Central memory CD8-positive, alpha-beta T cell (primary cell): Measurements from ENCODE around the gene INPPL1.
A peak's percentile ranks its signal among the peaks of the same experiment; 100 is the strongest.

Experiments
- ATAC-seq: fragments of 150-1000 bp; cut with Tn5 transposase; replicated peaks from 2 replicates; pipeline ENCODE4 v1.10.0; 2022; ENCODE audit warnings: mild to moderate bottlenecking, moderate FRiP score, moderate number of reproducible peaks; ENCODE audit not compliant: poor library complexity, severe bottlenecking; ENCODE audit errors: extremely low read depth
- DNase-seq, 2 donors: peaks; one replicate each; pipeline ENCODE4 v3.0.0; 2021; ENCODE audit warnings: low spot score in 2 of 2
- H3K27ac Mint-ChIP-seq: one replicate; pipeline ENCODE4 v1.8.0; 2022; ENCODE audit warnings: low read depth, mild to moderate bottlenecking, moderate library complexity, mixed read lengths
- H3K27me3 Mint-ChIP-seq: one replicate; pipeline ENCODE4 v1.8.0; 2022; ENCODE audit warnings: mixed read lengths
- H3K36me3 Mint-ChIP-seq: one replicate; pipeline ENCODE4 v1.8.0; 2022; ENCODE audit warnings: mild to moderate bottlenecking, moderate library complexity, mixed read lengths; ENCODE audit not compliant: insufficient read depth
- H3K4me1 Mint-ChIP-seq: one replicate; pipeline ENCODE4 v1.8.0; 2022; ENCODE audit warnings: mixed read lengths
- H3K4me3 Mint-ChIP-seq: one replicate; pipeline ENCODE4 v1.8.0; 2022; ENCODE audit warnings: mild to moderate bottlenecking, moderate library complexity, mixed read lengths
- H3K9me3 Mint-ChIP-seq: one replicate; pipeline ENCODE4 v1.8.0; 2022; ENCODE audit warnings: mixed read lengths

INPPL1 gene

GRCh38 chr11:72221386-72222075, 3.0 kb upstream of the INPPL1 start:
- peaks cover 25% of the 10 kb centered on the region for H3K27me3 Mint-ChIP-seq
- peaks cover 5% of the 10 kb centered on the region for H3K36me3 Mint-ChIP-seq
- H3K4me1 Mint-ChIP-seq: peaks cover 27% of the 10 kb centered on the region
- H3K9me3 Mint-ChIP-seq: no peaks in the 10 kb centered on the region
- no peak for ATAC-seq
- peak in 1 of 2 donors; percentile 0 for DNase-seq
- H3K27ac Mint-ChIP-seq: no peak overlapping the region
- no peak overlapping the region for H3K4me3 Mint-ChIP-seq

GRCh38 chr11:72222106-72222891, 2.3 kb upstream of the INPPL1 start:
- Mint-ChIP-seq H3K36me3 (peaks cover 5% of the 10 kb centered on the region), H3K4me1 (peaks cover 27% of the 10 kb centered on the region)
- no peak for ATAC-seq

GRCh38 chr11:72222907-72223614, 1.5 kb upstream of the INPPL1 start:
- no peaks in the 10 kb centered on the region for H3K9me3 Mint-ChIP-seq
- DNase-seq: peak; percentile 86 to 89
- peaks cover 5% of the 10 kb centered on the region for H3K36me3 Mint-ChIP-seq
- peak overlapping the region; percentile 86 for H3K27ac Mint-ChIP-seq
- peaks cover 27% of the 10 kb centered on the region for H3K4me1 Mint-ChIP-seq
- H3K27me3 Mint-ChIP-seq: peaks cover 9% of the 10 kb centered on the region
- ATAC-seq: peak; percentile 66
- peak overlapping the region; percentile 96 for H3K4me3 Mint-ChIP-seq

More at GRCh38 chr11:72222106-72222891, 2.3 kb upstream of the INPPL1 start:
- Mint-ChIP-seq H3K4me3 (peak overlapping the region; percentile 96), H3K27ac (peak overlapping the region; percentile 86), H3K27me3 (peaks cover 17% of the 10 kb centered on the region), H3K9me3 (no peaks in the 10 kb centered on the region)
- peak in 1 of 2 donors; percentile 8 for DNase-seq

- DNase-seq (peak in 1 of 2 donors; percentile 28), ATAC-seq (peak; percentile 41)
- peaks cover 31% of the 10 kb centered on the region for H3K4me1 Mint-ChIP-seq
- H3K27ac Mint-ChIP-seq: peak overlapping the region; percentile 92
- H3K36me3 Mint-ChIP-seq: peaks cover 8% of the 10 kb centered on the region
- peaks cover 1% of the 10 kb centered on the region for H3K27me3 Mint-ChIP-seq
- peak overlapping the region; percentile 96 for H3K4me3 Mint-ChIP-seq
- no peaks in the 10 kb centered on the region for H3K9me3 Mint-ChIP-seq
These were observed 678 bp upstream of the INPPL1 start for GRCh38 chr11:72223615-72224563.

GRCh38 chr11:72225411-72225951, 914 bp downstream of the INPPL1 start:
- peak; percentile 31 for ATAC-seq
- peak in 1 of 2 donors; percentile 34 for DNase-seq
- Mint-ChIP-seq H3K4me1 (peaks cover 36% of the 10 kb centered on the region), H3K27me3 (no peaks in the 10 kb centered on the region), H3K9me3 (no peaks in the 10 kb centered on the region), H3K4me3 (peak overlapping the region; percentile 96), H3K27ac (peak overlapping the region; percentile 86), H3K36me3 (peaks cover 14% of the 10 kb centered on the region)

GRCh38 chr11:72226701-72227100, 2.1 kb downstream of the INPPL1 start:
- no peak for ATAC-seq
- no peak overlapping the region for H3K27ac Mint-ChIP-seq
- no peak for DNase-seq
- H3K4me3 Mint-ChIP-seq: peak overlapping the region; percentile 96
- no peaks in the 10 kb centered on the region for H3K9me3 Mint-ChIP-seq
- H3K27me3 Mint-ChIP-seq: no peaks in the 10 kb centered on the region
- peaks cover 36% of the 10 kb centered on the region for H3K4me1 Mint-ChIP-seq
- H3K36me3 Mint-ChIP-seq: peaks cover 18% of the 10 kb centered on the region

- DNase-seq (no peak), ATAC-seq (no peak)
- Mint-ChIP-seq H3K4me3 (no peak overlapping the region), H3K4me1 (peaks cover 34% of the 10 kb centered on the region), H3K9me3 (no peaks in the 10 kb centered on the region), H3K27ac (no peak overlapping the region), H3K36me3 (peaks cover 22% of the 10 kb centered on the region), H3K27me3 (no peaks in the 10 kb centered on the region)
These were observed 3.0 kb downstream of the INPPL1 start for GRCh38 chr11:72227316-72228228.

- Mint-ChIP-seq H3K36me3 (peaks cover 22% of the 10 kb centered on the region), H3K9me3 (no peaks in the 10 kb centered on the region), H3K27ac (no peak overlapping the region), H3K4me3 (no peak overlapping the region), H3K27me3 (no peaks in the 10 kb centered on the region), H3K4me1 (peaks cover 34% of the 10 kb centered on the region)
- ATAC-seq (no peak), DNase-seq (no peak)
These were observed 3.8 kb downstream of the INPPL1 start for GRCh38 chr11:72228229-72228843.

- Mint-ChIP-seq H3K4me3 (no peak overlapping the region), H3K27ac (no peak overlapping the region)
These were observed 4.3 kb downstream of the INPPL1 start for GRCh38 chr11:72228844-72229231.

GRCh38 chr11:72229336-72229924, 4.9 kb downstream of the INPPL1 start:
- Mint-ChIP-seq H3K27ac (no peak overlapping the region), H3K36me3 (peaks cover 20% of the 10 kb centered on the region), H3K9me3 (no peaks in the 10 kb centered on the region), H3K4me1 (peaks cover 34% of the 10 kb centered on the region), H3K4me3 (no peak overlapping the region), H3K27me3 (no peaks in the 10 kb centered on the region)
- ATAC-seq (no peak), DNase-seq (peak in 1 of 2 donors; percentile 11)

More at GRCh38 chr11:72228844-72229231, 4.3 kb downstream of the INPPL1 start:
- peaks cover 34% of the 10 kb centered on the region for H3K4me1 Mint-ChIP-seq
- H3K9me3 Mint-ChIP-seq: no peaks in the 10 kb centered on the region
- no peaks in the 10 kb centered on the region for H3K27me3 Mint-ChIP-seq
- DNase-seq (no peak), ATAC-seq (no peak)
- peaks cover 22% of the 10 kb centered on the region for H3K36me3 Mint-ChIP-seq
